H9 (cell line): Measurements from ENCODE around the gene DLK1. TPM values are rescaled to one million over a fixed set of nuclear protein-coding genes. Genes with fewer than 3 reads are reported as not detected.

Experiments used
- DNase-seq: peaks from one replicate; pipeline ENCODE4 v3.0.0-alpha.2; 2017
- H2AFZ ChIP-seq: one replicate; pipeline ENCODE4 v1.6.1; 2013; ENCODE audit warnings: mild to moderate bottlenecking, low read length, control low read depth, moderate library complexity
- H2AK5ac ChIP-seq: 2 replicates; pipeline ENCODE4 v1.6.1; 2013; ENCODE audit warnings: low read length, control low read depth, mixed read lengths; ENCODE audit not compliant: insufficient read length
- H2BK120ac ChIP-seq: one replicate; pipeline ENCODE4 v1.6.1; 2013; ENCODE audit warnings: low read depth, mild to moderate bottlenecking, low read length, control low read depth, inconsistent platforms; ENCODE audit not compliant: poor library complexity, severe bottlenecking
- H2BK12ac ChIP-seq: 2 replicates; pipeline ENCODE4 v1.6.1; 2013; ENCODE audit warnings: low read length, control low read depth, mixed read lengths, low read depth; ENCODE audit not compliant: insufficient read length
- H2BK15ac ChIP-seq: 2 replicates; pipeline ENCODE4 v1.6.1; 2013; ENCODE audit warnings: low read depth, low read length, control low read depth
- H2BK20ac ChIP-seq: one replicate; pipeline ENCODE4 v1.6.1; 2013; ENCODE audit warnings: low read depth, mild to moderate bottlenecking, low read length, control low read depth, inconsistent platforms; ENCODE audit not compliant: poor library complexity, severe bottlenecking
- H2BK5ac ChIP-seq: 2 replicates; pipeline ENCODE4 v1.6.1; 2013; ENCODE audit warnings: low read length, control low read depth, mixed read lengths; ENCODE audit not compliant: insufficient read length
- H3K14ac ChIP-seq: 2 replicates; pipeline ENCODE4 v1.6.1; 2013; ENCODE audit warnings: low read length, control low read depth; ENCODE audit not compliant: insufficient read depth
- H3K18ac ChIP-seq: 2 replicates; pipeline ENCODE4 v1.6.1; 2013; ENCODE audit warnings: low read depth, mild to moderate bottlenecking, mixed read lengths, low read length, control low read depth; ENCODE audit not compliant: insufficient read length
- H3K23ac ChIP-seq: 2 replicates; pipeline ENCODE4 v1.6.1; 2013; ENCODE audit warnings: low read length, control low read depth, mixed read lengths, low read depth; ENCODE audit not compliant: insufficient read length
- H3K23me2 ChIP-seq: 2 replicates; pipeline ENCODE4 v1.6.1; 2013; ENCODE audit warnings: low read depth, mild to moderate bottlenecking, mixed read lengths, low read length, control low read depth; ENCODE audit not compliant: insufficient read length, poor library complexity, severe bottlenecking
- H3K27ac ChIP-seq: 2 replicates; pipeline ENCODE4 v1.5.1; 2013; ENCODE audit warnings: low read length, control low read depth, mixed read lengths, low read depth; ENCODE audit not compliant: insufficient read length
- H3K27me3 ChIP-seq: 2 replicates; pipeline ENCODE4 v1.6.1; 2013; ENCODE audit warnings: low read length, control low read depth, inconsistent platforms; ENCODE audit not compliant: insufficient read depth
- H3K4ac ChIP-seq: 2 replicates; pipeline ENCODE4 v1.6.1; 2013; ENCODE audit warnings: low read depth, mild to moderate bottlenecking, control low read depth, inconsistent platforms, low read length, moderate library complexity
- H3K4me1 ChIP-seq: 2 replicates; pipeline ENCODE4 v1.6.1; 2013; ENCODE audit warnings: low read length, control low read depth, inconsistent platforms; ENCODE audit not compliant: insufficient read depth
- H3K4me2 ChIP-seq: 2 replicates; pipeline ENCODE4 v1.6.1; 2013; ENCODE audit warnings: low read length, control low read depth, mixed read lengths; ENCODE audit not compliant: insufficient read length, insufficient read depth
- H3K56ac ChIP-seq: 2 replicates; pipeline ENCODE4 v1.6.1; 2013; ENCODE audit warnings: low read depth, mild to moderate bottlenecking, mixed read lengths, low read length, control low read depth; ENCODE audit not compliant: insufficient read length
- H3K79me1 ChIP-seq: 2 replicates; pipeline ENCODE4 v1.6.1; 2013; ENCODE audit warnings: low read depth, mild to moderate bottlenecking, moderate library complexity, low read length, control low read depth, inconsistent platforms; ENCODE audit not compliant: insufficient read depth, poor library complexity, severe bottlenecking
- H3K79me2 ChIP-seq: 2 replicates; pipeline ENCODE4 v1.6.1; 2013; ENCODE audit warnings: low read length, control low read depth, inconsistent platforms; ENCODE audit not compliant: insufficient read depth
- H3K9ac ChIP-seq: 2 replicates; pipeline ENCODE4 v1.6.1; 2013; ENCODE audit warnings: low read length, control low read depth, mixed read lengths; ENCODE audit not compliant: insufficient read length; ENCODE audit errors: extremely low read depth
- H3K9me3 ChIP-seq: one replicate; pipeline ENCODE4 v1.6.1; 2013; ENCODE audit warnings: low read depth, low read length, inconsistent platforms; ENCODE audit not compliant: control insufficient read depth
- H3T11ph ChIP-seq: one replicate; pipeline ENCODE4 v1.6.1; 2013; ENCODE audit warnings: mild to moderate bottlenecking, low read length, control low read depth, inconsistent platforms
- H4K20me1 ChIP-seq: one replicate; pipeline ENCODE4 v1.6.1; 2013; ENCODE audit not compliant: control insufficient read depth, insufficient read length, insufficient read depth
- H4K5ac ChIP-seq: 2 replicates; pipeline ENCODE4 v1.6.1; 2013; ENCODE audit warnings: low read depth, mild to moderate bottlenecking, mixed read lengths, low read length, control low read depth; ENCODE audit not compliant: insufficient read length
- H4K8ac ChIP-seq: replicated peaks from 2 replicates; pipeline ENCODE4 v1.6.1; 2013; ENCODE audit warnings: low read length, control low read depth, mixed read lengths, low read depth; ENCODE audit not compliant: insufficient read length
- H4K91ac ChIP-seq: 2 replicates; pipeline ENCODE4 v1.6.1; 2013; ENCODE audit warnings: low read depth, mild to moderate bottlenecking, moderate library complexity, mixed read lengths, low read length, control low read depth; ENCODE audit not compliant: insufficient read length
- H3K27ac Mint-ChIP-seq, 3 experiments: 2 replicates in 2 of 3; 3 replicates in 1 of 3; pipeline ENCODE4 v1.8.0; 2020 to 2021; ENCODE audit warnings: mixed read lengths in 3 of 3, mild to moderate bottlenecking in 1 of 3, moderate library complexity in 1 of 3
- H3K27me3 Mint-ChIP-seq: 2 replicates; pipeline ENCODE4 v1.8.0; 2021; ENCODE audit warnings: low read depth, mild to moderate bottlenecking, moderate library complexity, mixed read lengths
- H3K36me3 Mint-ChIP-seq, 3 experiments: 2 replicates in 2 of 3; 3 replicates in 1 of 3; pipeline ENCODE4 v1.8.0; 2020 to 2021; ENCODE audit warnings: low read depth in 3 of 3, mixed read lengths in 3 of 3; ENCODE audit not compliant: insufficient read depth in 1 of 3
- H3K4me1 Mint-ChIP-seq, 2 experiments: 2 replicates each; pipeline ENCODE4 v1.8.0; 2020; ENCODE audit warnings: mixed read lengths in 2 of 2
- H3K4me3 Mint-ChIP-seq, 2 experiments: 2 replicates in 1 of 2; 3 replicates in 1 of 2; pipeline ENCODE4 v1.8.0; 2020 to 2021; ENCODE audit warnings: mild to moderate bottlenecking in 2 of 2, mixed read lengths in 2 of 2, moderate library complexity in 1 of 2
- H3K9me3 Mint-ChIP-seq, 2 experiments: 2 replicates in 1 of 2; 3 replicates in 1 of 2; pipeline ENCODE4 v1.8.0; 2020; ENCODE audit warnings: mild to moderate bottlenecking in 2 of 2, mixed read lengths in 2 of 2, moderate library complexity in 1 of 2
- CTCF ChIP-seq: fragments of 200-600 bp; sonication (generic); conservative IDR thresholded peaks from 3 replicates; pipeline ENCODE4 v1.8.0; 2021; ENCODE audit warnings: antibody characterized with exemption, mild to moderate bottlenecking
- WGBS: extraction: QIAGEN DNeasy Blood & Tissue Kit; methylation state at CpG from one replicate; pipeline ENCODE4 v1.1.7; 2013; ENCODE audit warnings: missing lambda C conversion rate, low lambda C conversion rate, mixed read lengths; ENCODE audit not compliant: insufficient read length; ENCODE audit errors: extremely low coverage; 5-methylcytosine and 5-hydroxymethylcytosine counted together
- total RNA-seq: library from RNA; stranded (reverse); gene quantifications from 2 replicates; pipeline ENCODE4 v1.2.1, GENCODE V29; 2021

The DLK1 gene
- total RNA-seq, 1 experiment from 2014 or later: 2.8 TPM

GRCh38 chr14:100786131-100786530, 59.4 kb downstream of the DLK1 start:
- H3K14ac ChIP-seq: no peak overlapping the region; the same call in 1 of the 2 replicates
- H4K8ac ChIP-seq: no peak overlapping the region
- no peak overlapping the region for H2BK12ac ChIP-seq
- no peak overlapping the region for H2AFZ ChIP-seq
- H3K9me3 ChIP-seq: no peaks in the 10 kb centered on the region
- no peak overlapping the region for H2BK20ac ChIP-seq
- H3K18ac ChIP-seq: no peak overlapping the region
- no peak for DNase-seq
- no CpG with 5 or more reads among the region's 11 CpGs for WGBS
- peaks cover 3% of the 10 kb centered on the region for H3K27me3 Mint-ChIP-seq
- no peaks in the 10 kb centered on the region for H3K79me1 ChIP-seq
- H3K4ac ChIP-seq: no peak overlapping the region
- no peak overlapping the region for H3K4me3 Mint-ChIP-seq
- H3K9me3 Mint-ChIP-seq: no peaks in the 10 kb centered on the region; a peak in 1 of 5 replicates
- H3K56ac ChIP-seq: no peak overlapping the region
- H3T11ph ChIP-seq: no peak overlapping the region
- H3K27me3 ChIP-seq: no peaks in the 10 kb centered on the region
- H3K23ac ChIP-seq: no peak overlapping the region
- no peaks in the 10 kb centered on the region for H3K23me2 ChIP-seq
- no peak overlapping the region for H3K27ac Mint-ChIP-seq
- no peaks in the 10 kb centered on the region for H4K20me1 ChIP-seq
- H3K9ac ChIP-seq: no peak overlapping the region
- H2BK120ac ChIP-seq: no peak overlapping the region
- H2BK15ac ChIP-seq: no peak overlapping the region
- no peak overlapping the region for H2AK5ac ChIP-seq
- no peak overlapping the region for H3K4me2 ChIP-seq
- TF ChIP-seq CTCF: no peak
- H4K91ac ChIP-seq: no peak overlapping the region
- no peaks in the 10 kb centered on the region for H3K36me3 Mint-ChIP-seq
- no peak overlapping the region for H2BK5ac ChIP-seq
- H3K4me1 Mint-ChIP-seq: peaks cover 9 to 20% of the 10 kb centered on the region in 2 experiments
- no peak overlapping the region for H4K5ac ChIP-seq
- H3K79me2 ChIP-seq: no peaks in the 10 kb centered on the region
- H3K4me1 ChIP-seq: no peaks in the 10 kb centered on the region
- H3K27ac ChIP-seq: no peak overlapping the region
